A549 treated with Hydrocortisone at 1 μM for 4 hours (cell line): Measurements from ENCODE around the gene CIAO2B. TPM values are rescaled to one million over a fixed set of nuclear protein-coding genes. Genes with fewer than 3 reads are reported as not detected.

ENCODE experiments used
- total RNA-seq: library from RNA; stranded (reverse); fragments of 200-300 nt; extraction: Qiagen RNA extraction; gene quantifications from 5 replicates; pipeline ENCODE4 v1.2.3, GENCODE V29; 2022

CIAO2B gene
- 127 to 194 TPM (median 183 TPM) in 5 replicates for total RNA-seq

DNA sequence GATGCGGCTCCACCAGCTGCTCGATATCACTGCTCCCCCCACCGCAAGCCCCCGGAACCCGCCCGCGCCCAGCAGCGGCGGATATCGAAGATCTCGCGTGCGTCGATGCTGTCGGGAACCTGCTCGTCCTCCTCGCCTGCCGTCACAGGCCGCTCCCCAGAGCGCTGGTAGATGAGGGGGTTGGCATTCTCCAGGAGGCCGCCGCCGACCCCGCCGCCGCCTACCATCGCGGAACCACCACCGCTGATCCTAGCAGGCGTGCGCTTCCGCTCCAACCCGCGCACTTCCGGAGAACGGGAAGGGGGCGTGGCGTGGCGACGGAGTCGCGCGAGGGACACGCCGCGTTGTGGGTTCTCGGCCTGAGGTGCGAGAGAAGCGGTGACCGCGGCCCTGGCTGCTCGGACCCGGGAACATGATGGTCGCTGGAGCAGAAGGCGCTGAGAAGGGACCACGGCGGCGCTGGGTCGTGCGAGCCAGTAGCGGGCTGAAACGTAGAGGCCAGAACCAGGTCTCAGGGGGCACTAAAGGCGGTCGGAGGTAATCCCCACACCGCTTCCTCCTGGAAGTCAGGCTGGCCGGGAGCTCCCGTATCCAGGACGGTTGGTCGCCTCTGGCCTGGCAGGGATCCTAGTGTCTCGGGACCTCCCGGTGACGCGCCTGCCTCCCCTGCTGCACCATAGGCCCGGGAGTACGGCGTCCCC is at the start of gene CIAO2B:
Gene CIAO2B, minus strand, starts transcription at position 265 of the 701 bp plus-strand sequence. Its CDS starts 38 bp downstream, at position 227.

DNA sequence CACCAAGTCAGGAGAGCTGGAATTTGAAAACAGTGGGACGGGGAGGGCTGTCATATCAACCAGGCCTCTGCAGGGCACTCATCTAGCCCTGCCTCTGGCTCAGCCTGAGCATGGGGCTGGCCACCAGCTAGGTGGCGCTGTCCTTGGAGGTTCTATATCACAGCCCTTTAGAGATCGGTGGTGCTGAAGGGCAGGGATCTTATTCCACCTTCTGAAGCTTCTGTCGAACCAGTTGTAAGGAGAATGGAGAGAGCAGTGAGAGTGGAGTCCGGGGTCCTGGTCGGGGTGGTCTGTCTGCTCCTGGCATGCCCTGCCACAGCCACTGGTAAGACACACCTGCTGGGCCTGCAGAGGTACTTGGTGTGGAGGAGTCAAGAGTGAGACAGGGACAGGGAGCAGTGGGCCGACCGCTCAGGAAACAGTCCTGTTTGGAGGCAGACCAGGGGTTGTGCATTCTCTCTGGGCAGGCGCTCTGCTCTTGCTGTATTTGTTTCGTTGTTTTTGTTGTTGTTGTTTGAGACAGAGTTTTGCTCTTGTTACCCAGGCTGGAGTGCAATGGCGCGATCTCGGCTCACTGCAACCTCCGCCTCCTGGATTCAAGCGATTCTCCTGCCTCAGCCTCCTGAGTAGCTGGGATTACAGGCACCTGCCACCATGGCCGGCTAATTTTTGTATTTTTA is 27.0 kb upstream of the CIAO2B start, which contains the start of gene CES3:
Gene CES3, plus strand, starts transcription at position 202 of the 680 bp plus-strand sequence. Its CDS starts 42 bp downstream, at position 244.

DNA sequence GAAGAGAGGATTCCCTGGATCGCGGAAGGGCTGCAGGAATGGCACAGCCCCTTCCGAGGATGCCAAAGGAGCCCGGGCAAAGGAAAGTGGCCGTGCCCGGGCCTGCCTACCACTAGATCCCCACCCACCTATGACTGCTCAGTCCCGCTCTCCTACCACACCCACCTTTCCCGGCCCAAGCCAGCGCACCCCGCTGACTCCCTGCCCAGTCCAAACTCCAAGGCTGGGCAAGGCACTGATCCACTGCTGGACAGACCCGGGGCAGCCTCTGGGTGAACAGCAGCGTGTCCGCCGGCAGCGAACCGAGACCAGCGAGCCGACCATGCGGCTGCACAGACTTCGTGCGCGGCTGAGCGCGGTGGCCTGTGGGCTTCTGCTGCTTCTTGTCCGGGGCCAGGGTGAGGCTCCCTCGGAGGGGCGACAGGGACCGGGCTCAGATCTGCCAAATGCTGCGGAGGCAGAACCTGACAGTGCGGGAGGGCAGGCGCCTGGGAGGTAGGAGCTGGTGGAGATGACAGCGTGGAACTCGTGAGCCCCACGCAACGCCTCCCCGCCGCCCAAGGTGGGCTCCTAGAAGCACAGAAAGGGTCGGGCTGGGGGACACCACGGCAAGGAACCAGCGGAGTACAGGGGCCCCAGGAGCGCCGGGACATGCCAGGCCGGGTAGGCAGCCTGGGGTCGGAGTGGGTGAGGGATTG is 1.3 kb upstream of the CIAO2B start, which contains the start of gene CES2:
Gene CES2, plus strand, starts transcription at position 203 of the 698 bp plus-strand sequence. Its CDS starts 120 bp downstream, at position 323.

DNA sequence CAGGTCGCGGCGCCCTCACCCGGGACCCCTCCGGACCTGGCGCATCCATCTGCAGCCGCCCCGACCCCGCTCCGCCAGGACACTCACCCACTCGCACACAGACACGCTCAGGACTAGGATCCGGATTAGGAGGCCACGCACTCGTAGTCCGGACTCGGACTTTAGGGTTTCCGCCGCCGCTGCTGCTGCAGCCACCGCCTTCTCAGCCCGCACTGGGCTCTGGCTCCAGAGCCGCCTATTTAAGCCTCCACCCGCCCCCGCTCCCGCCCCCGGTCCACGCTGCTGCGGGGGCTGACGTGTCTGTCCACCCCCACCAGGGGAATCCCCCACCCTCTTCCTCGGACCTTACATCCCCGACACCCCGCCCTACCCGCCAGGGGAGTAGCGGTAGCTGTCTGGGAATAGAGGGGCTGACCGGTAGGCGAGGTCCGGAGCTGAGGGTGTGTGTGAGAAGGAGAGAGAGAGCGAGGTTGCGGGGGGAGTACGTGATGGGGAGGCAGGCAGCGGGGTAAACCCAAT is 8.8 kb downstream of the CIAO2B start, which contains the start of gene RRAD:
Gene RRAD, minus strand, starts transcription at position 214 of the 519 bp plus-strand sequence. CDS start 356 bp downstream, outside the sequence.

DNA sequence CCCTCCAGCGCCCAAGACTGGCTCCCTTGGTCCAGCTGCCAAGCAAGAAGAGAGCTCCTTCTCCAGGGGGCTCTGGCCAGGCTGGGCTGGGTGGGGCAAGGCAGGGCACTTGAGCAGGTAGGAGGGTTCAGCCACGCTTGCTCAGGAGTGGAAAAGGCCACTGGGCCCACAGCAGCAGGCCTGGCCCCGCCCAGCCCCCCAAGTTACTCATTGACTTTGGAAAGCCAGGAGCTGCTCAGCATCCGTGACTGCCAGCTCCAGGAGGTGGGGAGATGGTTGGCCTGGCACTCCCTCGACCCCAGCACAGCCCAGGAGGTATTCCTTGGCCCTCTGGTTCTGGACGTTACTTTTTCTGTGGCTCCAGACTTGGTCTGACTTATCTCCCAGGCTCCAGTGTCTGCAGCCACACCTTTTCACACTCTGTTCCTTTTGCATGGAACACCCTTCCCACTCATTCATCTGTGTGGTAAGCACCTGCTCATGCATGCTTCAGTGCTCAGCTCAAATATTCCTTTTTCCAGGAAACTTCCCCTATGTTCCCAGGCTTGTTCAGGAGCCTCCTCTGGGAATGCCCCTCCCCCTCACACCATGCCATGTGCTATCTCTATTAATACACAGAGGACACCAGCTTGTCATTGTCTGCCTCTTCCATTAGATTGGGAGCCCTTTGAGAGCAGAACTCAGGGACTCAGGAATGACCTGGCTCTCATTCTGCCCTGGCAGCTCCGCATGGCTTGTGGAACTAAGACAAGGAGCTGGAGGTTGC is 15.2 kb downstream of the CIAO2B start, which contains the start of gene CDH16:
Gene CDH16, minus strand, starts transcription at position 83 of the 766 bp plus-strand sequence. CDS start 820 bp downstream, outside the sequence.

Other genes with a start within 250 kb of the CIAO2B start
- gene CMTM4, start 237.7 kb downstream of the CIAO2B start, total RNA-seq, result 20.6 to 41.2 TPM (median 34.9 TPM) in 5 replicates
- 38.1 to 67.8 TPM (median 49.2 TPM) in 5 replicates for gene DYNC1LI2, start 182.8 kb downstream of the CIAO2B start, total RNA-seq
- 0.06 TPM in 1 of 5 replicates, not detected in the others for gene TERB1, start 132.8 kb downstream of the CIAO2B start, total RNA-seq
- gene NAE1, start 103.4 kb downstream of the CIAO2B start, total RNA-seq, result 59.8 to 73.7 TPM (median 69.0 TPM) in 5 replicates
- 0.09 TPM in 1 of 5 replicates, not detected in the others for gene CA7, start 90.0 kb downstream of the CIAO2B start, total RNA-seq
- 4.6 to 8.2 TPM (median 6.3 TPM) in 5 replicates for gene PDP2, start 53.9 kb downstream of the CIAO2B start, total RNA-seq
- 5.9 to 7.4 TPM (median 6.6 TPM) in 5 replicates for gene CDH16, start 15.5 kb downstream of the CIAO2B start, total RNA-seq
- 39.6 to 64.4 TPM (median 54.9 TPM) in 5 replicates for gene RRAD, start 8.9 kb downstream of the CIAO2B start, total RNA-seq
- gene CES2, start 1.1 kb upstream of the CIAO2B start, total RNA-seq, result 32.6 to 40.2 TPM (median 35.1 TPM) in 5 replicates
- gene CES3, start 26.9 kb upstream of the CIAO2B start, total RNA-seq, result 2.0 to 2.5 TPM (median 2.5 TPM) in 5 replicates
- 3.4 to 4.1 TPM (median 3.7 TPM) in 5 replicates for gene CES4A, start 54.2 kb upstream of the CIAO2B start, total RNA-seq
- gene CBFB, start 94.7 kb upstream of the CIAO2B start, total RNA-seq, result 49.9 to 68.7 TPM (median 52.8 TPM) in 5 replicates
- gene PHAF1, start 175.5 kb upstream of the CIAO2B start, total RNA-seq, result 24.9 to 28.4 TPM (median 25.6 TPM) in 5 replicates
- 7.0 to 9.5 TPM (median 8.9 TPM) in 5 replicates for gene B3GNT9, start 216.6 kb upstream of the CIAO2B start, total RNA-seq
- 15.1 to 22.9 TPM (median 21.6 TPM) in 5 replicates for gene TRADD, start 225.5 kb upstream of the CIAO2B start, total RNA-seq
- gene FBXL8, start 225.6 kb upstream of the CIAO2B start, total RNA-seq, result 6.3 to 9.6 TPM (median 8.4 TPM) in 5 replicates
- gene HSF4, start 230.3 kb upstream of the CIAO2B start, total RNA-seq, result 13.1 to 17.8 TPM (median 14.8 TPM) in 5 replicates
- gene NOL3, start 236.1 kb upstream of the CIAO2B start, total RNA-seq, result 80.2 to 102 TPM (median 97.0 TPM) in 5 replicates
- 5.5 to 9.0 TPM (median 6.2 TPM) in 5 replicates for gene MATCAP1, start 249.6 kb upstream of the CIAO2B start, total RNA-seq